HCT116 (cell line): ENCODE data around the gene KCNMB4.

Experiments
- ATF3 ChIP-seq: IDR thresholded peaks from 2 replicates; pipeline ENCODE4 v1.6.1; 2012
- CTCF ChIP-seq, 3 experiments: fragments of 200-600 bp in 1 of 3; sonication (generic) in 1 of 3; IDR thresholded peaks in 2 of 3; conservative IDR thresholded peaks in 1 of 3; 2 replicates each; pipeline ENCODE4 v1.5.1; 2012 to 2017; ENCODE audit warnings: low read depth in 2 of 3, low read length in 2 of 3, antibody characterized with exemption in 1 of 3, borderline replicate concordance in 1 of 3, control low read depth in 1 of 3, mild to moderate bottlenecking in 1 of 3, mixed read lengths in 1 of 3, mixed run types in 1 of 3, moderate library complexity in 1 of 3; ENCODE audit not compliant: insufficient read depth in 1 of 3
- EZH2 ChIP-seq: fragments of 200-600 bp; sonication (generic); IDR thresholded peaks from 2 replicates; pipeline ENCODE4 v1.6.1; 2017; ENCODE audit warnings: antibody characterized with exemption, mixed run types
- JUND ChIP-seq: IDR thresholded peaks from 2 replicates; pipeline ENCODE4 v1.6.1; 2012
- POLR2A ChIP-seq: IDR thresholded peaks from 2 replicates; pipeline ENCODE4 v1.7.0; 2011; ENCODE audit warnings: borderline replicate concordance; ENCODE audit not compliant: insufficient read depth, insufficient read length; ENCODE audit errors: extremely low read depth
- POLR2AphosphoS5 ChIP-seq: IDR thresholded peaks from 2 replicates; pipeline ENCODE4 v1.6.1; 2011; ENCODE audit warnings: mild to moderate bottlenecking, low read depth, low read length, moderate library complexity
- RAD21 ChIP-seq: IDR thresholded peaks from 2 replicates; pipeline ENCODE4 v1.6.1; 2012; ENCODE audit warnings: low read depth, mild to moderate bottlenecking
- SIN3A ChIP-seq: IDR thresholded peaks from 2 replicates; pipeline ENCODE4 v1.6.1; 2012; ENCODE audit warnings: low read depth
- SP1 ChIP-seq: IDR thresholded peaks from 2 replicates; pipeline ENCODE4 v1.6.1; 2012; ENCODE audit warnings: low read depth
- TCF7L2 ChIP-seq: IDR thresholded peaks from 2 replicates; pipeline ENCODE4 v1.7.0; 2011; ENCODE audit warnings: borderline replicate concordance, inconsistent platforms; ENCODE audit not compliant: insufficient read depth, insufficient read length; ENCODE audit errors: extremely low read depth
- YY1 ChIP-seq: IDR thresholded peaks from 2 replicates; pipeline ENCODE4 v1.6.1; 2011; ENCODE audit warnings: low read length, low read depth, moderate library complexity, mild to moderate bottlenecking; ENCODE audit not compliant: insufficient replicate concordance; ENCODE audit errors: extremely low read depth
- ZFX ChIP-seq: fragments of 450-650 bp; IDR thresholded peaks from 2 replicates; pipeline ENCODE4 v1.6.1; 2017
- TF ChIP-seq, protein P1 (sequence below): IDR thresholded peaks from 2 replicates; pipeline ENCODE4 v1.6.1; 2011; ENCODE audit warnings: mild to moderate bottlenecking, low read length, moderate library complexity; ENCODE audit not compliant: insufficient replicate concordance; ENCODE audit errors: extremely low read depth

DNA sequence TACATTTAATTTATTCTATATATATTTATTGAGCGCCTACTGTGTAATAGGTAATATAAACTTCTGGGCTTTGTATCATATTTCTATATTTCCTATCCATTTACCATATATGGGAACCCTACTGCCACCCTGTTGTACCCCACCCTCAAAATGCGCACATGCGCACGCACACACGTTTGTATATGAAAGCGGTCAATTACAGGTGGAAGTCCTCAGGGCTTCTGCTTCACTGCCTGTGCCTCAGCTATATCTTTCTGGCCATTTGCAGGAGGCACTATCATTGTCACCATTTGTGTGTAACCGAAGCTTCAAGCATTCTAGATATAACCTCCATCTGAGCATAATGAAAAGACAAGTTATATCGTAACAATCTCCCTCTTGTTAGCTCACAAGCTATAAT, 31.3 kb upstream of the KCNMB4 start:
- no peak for TF ChIP-seq POLR2AphosphoS5
- no peak for TF ChIP-seq CTCF (IDR thresholded peaks at IDR 0.05 in 2 of 3, conservative IDR thresholded peaks at IDR 0.05 in 1 of 3; ENCODE audit: borderline replicate concordance in 1 of 3, insufficient read depth in 1 of 3, low read depth in 2 of 3, low read length in 2 of 3)
- no peak for TF ChIP-seq RAD21
- no peak for TF ChIP-seq TCF7L2
- TF ChIP-seq POLR2A: no peak
- TF ChIP-seq, protein P1, sequence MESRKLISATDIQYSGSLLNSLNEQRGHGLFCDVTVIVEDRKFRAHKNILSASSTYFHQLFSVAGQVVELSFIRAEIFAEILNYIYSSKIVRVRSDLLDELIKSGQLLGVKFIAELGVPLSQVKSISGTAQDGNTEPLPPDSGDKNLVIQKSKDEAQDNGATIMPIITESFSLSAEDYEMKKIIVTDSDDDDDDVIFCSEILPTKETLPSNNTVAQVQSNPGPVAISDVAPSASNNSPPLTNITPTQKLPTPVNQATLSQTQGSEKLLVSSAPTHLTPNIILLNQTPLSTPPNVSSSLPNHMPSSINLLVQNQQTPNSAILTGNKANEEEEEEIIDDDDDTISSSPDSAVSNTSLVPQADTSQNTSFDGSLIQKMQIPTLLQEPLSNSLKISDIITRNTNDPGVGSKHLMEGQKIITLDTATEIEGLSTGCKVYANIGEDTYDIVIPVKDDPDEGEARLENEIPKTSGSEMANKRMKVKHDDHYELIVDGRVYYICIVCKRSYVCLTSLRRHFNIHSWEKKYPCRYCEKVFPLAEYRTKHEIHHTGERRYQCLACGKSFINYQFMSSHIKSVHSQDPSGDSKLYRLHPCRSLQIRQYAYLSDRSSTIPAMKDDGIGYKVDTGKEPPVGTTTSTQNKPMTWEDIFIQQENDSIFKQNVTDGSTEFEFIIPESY: no peak
- no peak for TF ChIP-seq EZH2
- TF ChIP-seq YY1: no peak
- no peak for TF ChIP-seq JUND
- TF ChIP-seq SIN3A: no peak
- no peak for TF ChIP-seq SP1
- no peak for TF ChIP-seq ATF3
- TF ChIP-seq ZFX: no peak
